HCT116 (cell line): ENCODE results near the gene LRFN2. TPM values are rescaled to one million over a fixed set of nuclear protein-coding genes. Genes with fewer than 3 reads are reported as not detected.

Experiments used
- ATAC-seq: fragments of 200-7000 bp; cut with Tn5 transposase; 2 replicates; pipeline ENCODE4 v1.9.1; 2020; ENCODE audit warnings: mild to moderate bottlenecking, moderate library complexity
- BruUV-seq: library from RNA; stranded (reverse); fragments of 400-500 nt; replicated peaks from 2 replicates; lab custom pipeline; 2021; lab: Mats Ljungman, UMichigan
- CTCF ChIA-PET: fragments of 300-600 bp; sonication (Branson Sonifier 250); formaldehyde crosslinking; loops from one replicate; lab custom pipeline; 2021; ENCODE audit warnings: antibody characterized with exemption; lab: Charles Lee
- POLR2A ChIA-PET: fragments of 300-600, 350-600 bp; sonication (Branson Sonifier 250); formaldehyde crosslinking; loops from one replicate; lab custom pipeline; 2021; ENCODE audit warnings: antibody characterized with exemption; lab: Charles Lee
- RAD21 ChIA-PET, 2 experiments: fragments of 300-600 bp; sonication (Branson Sonifier 250); formaldehyde crosslinking; loops; one replicate each; lab custom pipeline; 2023; ENCODE audit warnings: low total read pairs in 2 of 2; ENCODE audit not compliant: uncharacterized antibody in 2 of 2, unreplicated experiment in 2 of 2, low non-redundant PET in 1 of 2; lab: Charles Lee
- DNase-seq: peaks from one replicate; pipeline ENCODE4 v3.0.0-alpha.2; 2010; ENCODE audit warnings: low read depth, low spot score
- H2AFZ ChIP-seq: fragments of 200-600 bp; shearing (Covaris generic), sonication (generic); 2 replicates; pipeline ENCODE4 v1.6.1; 2017; ENCODE audit warnings: low read depth, mixed run types, mixed read lengths, antibody characterized with exemption, low read length; ENCODE audit not compliant: poor library complexity, severe bottlenecking
- H3K27ac ChIP-seq: 2 replicates; pipeline ENCODE4 v1.5.1; 2012; ENCODE audit warnings: low read depth, low read length
- H3K27me3 ChIP-seq: fragments of 200-600 bp; sonication (generic); 2 replicates; pipeline ENCODE4 v1.6.1; 2016; ENCODE audit warnings: mixed run types, low read length, mixed read lengths; ENCODE audit not compliant: insufficient read depth
- H3K36me3 ChIP-seq, 2 experiments: fragments of 200-500 bp in 1 of 2; fragments of 200-600 bp in 1 of 2; sonication (Bioruptor generic) in 1 of 2; sonication (generic) in 1 of 2; 2 replicates each; pipeline versions ENCODE4 v1.5.1 to v1.6.1; 2014 to 2016; ENCODE audit warnings: low read length in 2 of 2, inconsistent platforms in 1 of 2, mixed read lengths in 1 of 2, mixed run types in 1 of 2; ENCODE audit not compliant: insufficient read depth in 2 of 2, control insufficient read depth in 1 of 2
- H3K4me1 ChIP-seq, 2 experiments: fragments of 200-600 bp in 1 of 2; sonication (generic) in 1 of 2; 2 replicates each; pipeline versions ENCODE4 v1.5.1 to v1.6.1; 2012 to 2017; ENCODE audit warnings: low read length in 2 of 2, inconsistent platforms in 1 of 2, mild to moderate bottlenecking in 1 of 2, mixed read lengths in 1 of 2, mixed run types in 1 of 2, moderate library complexity in 1 of 2; ENCODE audit not compliant: insufficient read depth in 2 of 2, control insufficient read depth in 1 of 2
- H3K4me2 ChIP-seq: fragments of 200-600 bp; sonication (generic); 2 replicates; pipeline ENCODE4 v1.6.1; 2017; ENCODE audit warnings: mixed run types, low read length, mixed read lengths
- H3K4me3 ChIP-seq, 2 experiments: fragments of 200-600 bp in 1 of 2; sonication (generic) in 1 of 2; replicated peaks in 1 of 2; 2 replicates each; pipeline ENCODE4 v1.5.1; 2011 to 2016; ENCODE audit warnings: low read length in 2 of 2, control low read depth in 1 of 2, low read depth in 1 of 2, mild to moderate bottlenecking in 1 of 2, mixed read lengths in 1 of 2, mixed run types in 1 of 2
- H3K79me2 ChIP-seq: fragments of 200-600 bp; sonication (generic); 2 replicates; pipeline ENCODE4 v1.6.1; 2017; ENCODE audit warnings: mild to moderate bottlenecking, mixed run types, low read length, moderate library complexity, mixed read lengths; ENCODE audit not compliant: insufficient read depth
- H3K9ac ChIP-seq: fragments of 200-600 bp; sonication (generic); 2 replicates; pipeline ENCODE4 v1.6.1; 2016; ENCODE audit warnings: low read length, mixed read lengths
- H3K9me2 ChIP-seq: fragments of 200-600 bp; sonication (generic), shearing (Covaris generic); 2 replicates; pipeline ENCODE4 v1.6.1; 2017; ENCODE audit warnings: mixed run types, mild to moderate bottlenecking, moderate library complexity; ENCODE audit not compliant: insufficient read depth
- H3K9me3 ChIP-seq, 2 experiments: fragments of 200-500 bp in 1 of 2; fragments of 200-600 bp in 1 of 2; sonication (Bioruptor generic) in 1 of 2; sonication (generic) in 1 of 2; 2 replicates each; pipeline ENCODE4 v1.6.1; 2014 to 2017; ENCODE audit warnings: low read length in 2 of 2, mixed read lengths in 2 of 2, inconsistent platforms in 1 of 2, low read depth in 1 of 2, mild to moderate bottlenecking in 1 of 2, mixed run types in 1 of 2, moderate library complexity in 1 of 2; ENCODE audit not compliant: control insufficient read depth in 1 of 2, insufficient read depth in 1 of 2
- H4K20me1 ChIP-seq: fragments of 200-600 bp; sonication (generic), shearing (Covaris generic); 2 replicates; pipeline ENCODE4 v1.6.1; 2017; ENCODE audit warnings: mixed run types, mild to moderate bottlenecking, moderate library complexity; ENCODE audit not compliant: insufficient read depth
- CBX3 ChIP-seq: IDR thresholded peaks from 2 replicates; pipeline ENCODE4 v1.6.1; 2012; ENCODE audit warnings: low read depth
- EGR1 ChIP-seq: IDR thresholded peaks from 2 replicates; pipeline ENCODE4 v1.6.1; 2012; ENCODE audit warnings: low read depth
- ELF1 ChIP-seq: IDR thresholded peaks from 2 replicates; pipeline ENCODE4 v1.6.1; 2012; ENCODE audit warnings: low read depth, borderline replicate concordance
- JUND ChIP-seq: IDR thresholded peaks from 2 replicates; pipeline ENCODE4 v1.6.1; 2012
- POLR2AphosphoS5 ChIP-seq: IDR thresholded peaks from 2 replicates; pipeline ENCODE4 v1.6.1; 2011; ENCODE audit warnings: mild to moderate bottlenecking, low read depth, low read length, moderate library complexity
- SP1 ChIP-seq: IDR thresholded peaks from 2 replicates; pipeline ENCODE4 v1.6.1; 2012; ENCODE audit warnings: low read depth
- SRF ChIP-seq: IDR thresholded peaks from 2 replicates; pipeline ENCODE4 v1.6.1; 2012; ENCODE audit warnings: low read depth
- TCF7L2 ChIP-seq: IDR thresholded peaks from 2 replicates; pipeline ENCODE4 v1.7.0; 2011; ENCODE audit warnings: borderline replicate concordance, inconsistent platforms; ENCODE audit not compliant: insufficient read depth, insufficient read length; ENCODE audit errors: extremely low read depth
- ZNF274 ChIP-seq: fragments of 200-500 bp; sonication (Bioruptor generic); IDR thresholded peaks from 2 replicates; pipeline ENCODE4 v1.6.1; 2014; ENCODE audit warnings: mild to moderate bottlenecking, low read depth, low read length, inconsistent platforms
- intact Hi-C: fragments of 100-400 bp; cut with micrococcal nuclease; formaldehyde crosslinking; loops from 2 replicates; pipeline ENCODE4 v1.10.0; 2022
- total RNA-seq: library from RNA; stranded (reverse); gene quantifications from one replicate; pipeline ENCODE4 v1.2.1, GENCODE V29; 2021; ENCODE audit not compliant: unreplicated experiment
- TF ChIP-seq, protein P1 (sequence below): IDR thresholded peaks from 2 replicates; pipeline ENCODE4 v1.6.1; 2012; ENCODE audit warnings: low read depth
- TF ChIP-seq, protein P2 (sequence below): IDR thresholded peaks from 2 replicates; pipeline ENCODE4 v1.6.1; 2012
- TF ChIP-seq, protein P3 (sequence below): IDR thresholded peaks from 2 replicates; pipeline ENCODE4 v1.6.1; 2012
- TF ChIP-seq, protein P4 (sequence below), 3 experiments: fragments of 200-600 bp in 1 of 3; sonication (generic) in 1 of 3; IDR thresholded peaks in 2 of 3; conservative IDR thresholded peaks in 1 of 3; 2 replicates each; pipeline ENCODE4 v1.5.1; 2012 to 2017; ENCODE audit warnings: low read depth in 2 of 3, low read length in 2 of 3, antibody characterized with exemption in 1 of 3, borderline replicate concordance in 1 of 3, control low read depth in 1 of 3, mild to moderate bottlenecking in 1 of 3, mixed read lengths in 1 of 3, mixed run types in 1 of 3, moderate library complexity in 1 of 3; ENCODE audit not compliant: insufficient read depth in 1 of 3

The LRFN2 gene
- total RNA-seq, 1 experiment from 2014 or later = not detected

DNA sequence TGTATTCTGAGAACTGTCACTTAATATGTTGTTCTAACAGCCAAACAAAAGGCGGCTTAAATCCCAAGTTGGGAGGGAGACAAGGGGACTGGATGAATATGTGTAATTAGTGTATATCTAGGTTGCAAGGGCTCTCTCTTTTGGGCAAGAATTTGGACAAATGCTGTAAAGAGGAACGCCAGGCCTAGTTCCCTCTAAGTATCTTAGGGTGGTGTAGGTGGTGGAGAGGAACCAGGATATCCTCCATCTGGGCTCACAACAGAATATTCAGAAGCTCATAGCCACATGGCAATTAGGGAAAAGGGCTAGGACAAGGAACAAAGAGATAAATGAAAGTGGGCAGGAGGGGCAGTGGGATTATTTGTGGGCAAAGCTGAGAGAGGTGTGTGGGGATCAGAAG is 149.5 kb downstream of the LRFN2 start:
- H3K4me3 ChIP-seq = no peak overlapping the region
- TF ChIP-seq, protein P1, sequence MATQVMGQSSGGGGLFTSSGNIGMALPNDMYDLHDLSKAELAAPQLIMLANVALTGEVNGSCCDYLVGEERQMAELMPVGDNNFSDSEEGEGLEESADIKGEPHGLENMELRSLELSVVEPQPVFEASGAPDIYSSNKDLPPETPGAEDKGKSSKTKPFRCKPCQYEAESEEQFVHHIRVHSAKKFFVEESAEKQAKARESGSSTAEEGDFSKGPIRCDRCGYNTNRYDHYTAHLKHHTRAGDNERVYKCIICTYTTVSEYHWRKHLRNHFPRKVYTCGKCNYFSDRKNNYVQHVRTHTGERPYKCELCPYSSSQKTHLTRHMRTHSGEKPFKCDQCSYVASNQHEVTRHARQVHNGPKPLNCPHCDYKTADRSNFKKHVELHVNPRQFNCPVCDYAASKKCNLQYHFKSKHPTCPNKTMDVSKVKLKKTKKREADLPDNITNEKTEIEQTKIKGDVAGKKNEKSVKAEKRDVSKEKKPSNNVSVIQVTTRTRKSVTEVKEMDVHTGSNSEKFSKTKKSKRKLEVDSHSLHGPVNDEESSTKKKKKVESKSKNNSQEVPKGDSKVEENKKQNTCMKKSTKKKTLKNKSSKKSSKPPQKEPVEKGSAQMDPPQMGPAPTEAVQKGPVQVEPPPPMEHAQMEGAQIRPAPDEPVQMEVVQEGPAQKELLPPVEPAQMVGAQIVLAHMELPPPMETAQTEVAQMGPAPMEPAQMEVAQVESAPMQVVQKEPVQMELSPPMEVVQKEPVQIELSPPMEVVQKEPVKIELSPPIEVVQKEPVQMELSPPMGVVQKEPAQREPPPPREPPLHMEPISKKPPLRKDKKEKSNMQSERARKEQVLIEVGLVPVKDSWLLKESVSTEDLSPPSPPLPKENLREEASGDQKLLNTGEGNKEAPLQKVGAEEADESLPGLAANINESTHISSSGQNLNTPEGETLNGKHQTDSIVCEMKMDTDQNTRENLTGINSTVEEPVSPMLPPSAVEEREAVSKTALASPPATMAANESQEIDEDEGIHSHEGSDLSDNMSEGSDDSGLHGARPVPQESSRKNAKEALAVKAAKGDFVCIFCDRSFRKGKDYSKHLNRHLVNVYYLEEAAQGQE = no peak
- TF ChIP-seq SRF (no peak), TCF7L2 (no peak), ELF1 (no peak), JUND (no peak), SP1 (no peak), POLR2AphosphoS5 (no peak), CBX3 (no peak), ZNF274 (no peak), EGR1 (no peak)
- TF ChIP-seq, protein P2, sequence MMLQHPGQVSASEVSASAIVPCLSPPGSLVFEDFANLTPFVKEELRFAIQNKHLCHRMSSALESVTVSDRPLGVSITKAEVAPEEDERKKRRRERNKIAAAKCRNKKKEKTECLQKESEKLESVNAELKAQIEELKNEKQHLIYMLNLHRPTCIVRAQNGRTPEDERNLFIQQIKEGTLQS = no peak
- TF ChIP-seq, protein P3, sequence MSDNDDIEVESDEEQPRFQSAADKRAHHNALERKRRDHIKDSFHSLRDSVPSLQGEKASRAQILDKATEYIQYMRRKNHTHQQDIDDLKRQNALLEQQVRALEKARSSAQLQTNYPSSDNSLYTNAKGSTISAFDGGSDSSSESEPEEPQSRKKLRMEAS = no peak
- TF ChIP-seq, protein P4, sequence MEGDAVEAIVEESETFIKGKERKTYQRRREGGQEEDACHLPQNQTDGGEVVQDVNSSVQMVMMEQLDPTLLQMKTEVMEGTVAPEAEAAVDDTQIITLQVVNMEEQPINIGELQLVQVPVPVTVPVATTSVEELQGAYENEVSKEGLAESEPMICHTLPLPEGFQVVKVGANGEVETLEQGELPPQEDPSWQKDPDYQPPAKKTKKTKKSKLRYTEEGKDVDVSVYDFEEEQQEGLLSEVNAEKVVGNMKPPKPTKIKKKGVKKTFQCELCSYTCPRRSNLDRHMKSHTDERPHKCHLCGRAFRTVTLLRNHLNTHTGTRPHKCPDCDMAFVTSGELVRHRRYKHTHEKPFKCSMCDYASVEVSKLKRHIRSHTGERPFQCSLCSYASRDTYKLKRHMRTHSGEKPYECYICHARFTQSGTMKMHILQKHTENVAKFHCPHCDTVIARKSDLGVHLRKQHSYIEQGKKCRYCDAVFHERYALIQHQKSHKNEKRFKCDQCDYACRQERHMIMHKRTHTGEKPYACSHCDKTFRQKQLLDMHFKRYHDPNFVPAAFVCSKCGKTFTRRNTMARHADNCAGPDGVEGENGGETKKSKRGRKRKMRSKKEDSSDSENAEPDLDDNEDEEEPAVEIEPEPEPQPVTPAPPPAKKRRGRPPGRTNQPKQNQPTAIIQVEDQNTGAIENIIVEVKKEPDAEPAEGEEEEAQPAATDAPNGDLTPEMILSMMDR (IDR thresholded peaks at IDR 0.05 in 2 of 3, conservative IDR thresholded peaks at IDR 0.05 in 1 of 3; ENCODE audit: borderline replicate concordance in 1 of 3, insufficient read depth in 1 of 3, low read depth in 2 of 3, low read length in 2 of 3) = no peak
- TF ChIP-seq, all 23 proteins: peak for 0
- CTCF ChIA-PET = no interaction called here
- H3K9me2 ChIP-seq = no peaks in the 10 kb centered on the region
- RAD21 ChIA-PET = no interaction called here
- intact Hi-C loops = no loop called here
- DNase-seq (no peak), ATAC-seq (no peak)
- no peaks in the 10 kb centered on the region for H3K4me1 ChIP-seq
- no peak overlapping the region for H3K27ac ChIP-seq
- H3K36me3 ChIP-seq = no peaks in the 10 kb centered on the region
- no peaks in the 10 kb centered on the region for H3K27me3 ChIP-seq
- no TSS peak for BruUV-seq
- POLR2A ChIA-PET = no interaction called here
- H3K9me3 ChIP-seq = no peaks in the 10 kb centered on the region
- H3K9ac ChIP-seq = no peak overlapping the region
- no peak overlapping the region for H3K4me2 ChIP-seq
- no peaks in the 10 kb centered on the region for H4K20me1 ChIP-seq
- H2AFZ ChIP-seq = no peak overlapping the region
- no peaks in the 10 kb centered on the region for H3K79me2 ChIP-seq
